Natural killer cell (primary cell): Measurements from ENCODE around the gene SIAH2. TPM values are rescaled to one million over a fixed set of nuclear protein-coding genes. Genes with fewer than 3 reads are reported as not detected.
A peak's percentile ranks its signal among the peaks of the same experiment; 100 is the strongest.

Source experiments
- ATAC-seq, 3 donors: fragments of 150-1000 bp in 2 of 3; fragments of 200-7000 bp in 1 of 3; cut with Tn5 transposase; 1 replicate in 1 of 3; 2 replicates in 2 of 3; pipeline ENCODE4 v1.10.0; 2021; ENCODE audit warnings: mild to moderate bottlenecking in 2 of 3, moderate library complexity in 2 of 3
- DNase-seq, 2 donors: peaks; one replicate each; pipeline versions ENCODE4 v3.0.0 to v3.0.0-alpha.2; 2013 to 2021; ENCODE audit warnings: mixed read lengths in 1 of 2
- H3K27ac ChIP-seq: one replicate; pipeline ENCODE4 v1.5.1; 2013; ENCODE audit warnings: mild to moderate bottlenecking, low read length
- H3K27me3 ChIP-seq: one replicate; pipeline ENCODE4 v1.6.1; 2013; ENCODE audit warnings: low read length; ENCODE audit not compliant: control insufficient read depth, insufficient read depth
- H3K36me3 ChIP-seq: one replicate; pipeline ENCODE4 v1.6.1; 2013; ENCODE audit warnings: low read length; ENCODE audit not compliant: control insufficient read depth, insufficient read depth
- H3K4me1 ChIP-seq: one replicate; pipeline ENCODE4 v1.6.1; 2013; ENCODE audit warnings: low read length; ENCODE audit not compliant: control insufficient read depth, insufficient read depth
- H3K4me3 ChIP-seq: one replicate; pipeline ENCODE4 v1.5.1; 2013; ENCODE audit warnings: low read length
- H3K9me3 ChIP-seq: one replicate; pipeline ENCODE4 v1.6.1; 2013; ENCODE audit warnings: low read length; ENCODE audit not compliant: control insufficient read depth, insufficient read depth
- H3K27ac Mint-ChIP-seq, 2 donors: one replicate each; pipeline ENCODE4 v1.8.0; 2022; ENCODE audit warnings: mild to moderate bottlenecking in 2 of 2, mixed read lengths in 2 of 2, moderate library complexity in 1 of 2
- H3K27me3 Mint-ChIP-seq, 2 donors: one replicate each; pipeline ENCODE4 v1.8.0; 2022; ENCODE audit warnings: low read depth in 2 of 2, mixed read lengths in 2 of 2
- H3K36me3 Mint-ChIP-seq: one replicate; pipeline ENCODE4 v1.8.0; 2022; ENCODE audit warnings: mixed read lengths
- H3K4me1 Mint-ChIP-seq, 2 donors: one replicate each; pipeline ENCODE4 v1.8.0; 2022; ENCODE audit warnings: mixed read lengths in 2 of 2
- H3K4me3 Mint-ChIP-seq: one replicate; pipeline ENCODE4 v1.8.0; 2022; ENCODE audit warnings: mild to moderate bottlenecking, moderate library complexity, mixed read lengths
- H3K9me3 Mint-ChIP-seq, 2 donors: one replicate each; pipeline ENCODE4 v1.8.0; 2022; ENCODE audit warnings: mixed read lengths in 2 of 2
- WGBS: methylation state at CpG from one replicate; pipeline ENCODE4 v1.1.7; 2013; ENCODE audit warnings: missing lambda C conversion rate; ENCODE audit not compliant: insufficient coverage; 5-methylcytosine and 5-hydroxymethylcytosine counted together
- intact Hi-C: fragments of 100-400 bp; cut with micrococcal nuclease; formaldehyde crosslinking; loops from one replicate; pipeline ENCODE4 v1.14.2; 2022
- total RNA-seq, 4 donors: library from RNA; stranded (reverse); fragments of 120-200 nt in 1 of 4; gene quantifications; one replicate each; pipeline versions ENCODE4 v1.2.3 to v1.2.4, GENCODE V29; 2013 to 2022
- TF ChIP-seq, protein P1 (sequence below): fragments of 200-600 bp; IDR thresholded peaks from one replicate; pipeline ENCODE4 v1.8.0; 2022; ENCODE audit warnings: antibody characterized with exemption

SIAH2 gene
- total RNA-seq, 3 donors from 2014 or later (not counting 1 experiment from before 2014, with no cell fraction given): 22.7 to 25.7 (median 23.8) TPM

DNA sequence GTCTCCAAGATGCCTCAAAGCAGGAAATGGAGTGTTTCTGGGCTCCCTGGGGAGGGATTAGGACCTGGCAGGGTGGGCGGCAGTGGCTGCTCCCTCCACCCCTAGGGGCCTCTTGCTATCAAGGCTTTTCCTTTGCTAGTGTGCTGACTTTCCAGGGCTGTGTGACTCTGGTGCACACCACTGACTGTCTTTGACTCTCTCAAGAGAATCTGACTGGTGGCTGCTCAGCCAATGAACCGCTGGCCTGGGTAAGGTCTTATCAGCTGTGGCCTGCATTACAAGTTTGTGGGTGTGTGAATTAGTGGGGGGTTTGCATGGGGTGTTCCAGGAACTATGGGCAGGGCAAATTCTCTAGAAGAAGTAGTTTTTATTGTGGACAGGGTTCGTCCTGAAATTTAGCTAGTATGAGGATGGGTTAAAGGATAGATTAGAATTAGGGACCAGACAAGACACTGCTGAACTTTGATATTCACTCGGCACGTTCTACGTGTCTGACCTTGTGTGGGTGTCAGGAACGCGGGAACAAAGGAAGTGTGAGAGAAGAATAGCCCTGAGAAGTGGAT, 29.5 kb downstream of the SIAH2 start:
- Histone ChIP-seq H3K27ac (no peak overlapping the region), H3K4me1 (no peaks in the 10 kb centered on the region), H3K36me3 (no peaks in the 10 kb centered on the region), H3K9me3 (no peaks in the 10 kb centered on the region), H3K4me3 (no peak overlapping the region), H3K27me3 (no peaks in the 10 kb centered on the region)
- no peaks in the 10 kb centered on the region for H3K36me3 Mint-ChIP-seq
- H3K9me3 Mint-ChIP-seq: no peaks in the 10 kb centered on the region
- TF ChIP-seq, protein P1, sequence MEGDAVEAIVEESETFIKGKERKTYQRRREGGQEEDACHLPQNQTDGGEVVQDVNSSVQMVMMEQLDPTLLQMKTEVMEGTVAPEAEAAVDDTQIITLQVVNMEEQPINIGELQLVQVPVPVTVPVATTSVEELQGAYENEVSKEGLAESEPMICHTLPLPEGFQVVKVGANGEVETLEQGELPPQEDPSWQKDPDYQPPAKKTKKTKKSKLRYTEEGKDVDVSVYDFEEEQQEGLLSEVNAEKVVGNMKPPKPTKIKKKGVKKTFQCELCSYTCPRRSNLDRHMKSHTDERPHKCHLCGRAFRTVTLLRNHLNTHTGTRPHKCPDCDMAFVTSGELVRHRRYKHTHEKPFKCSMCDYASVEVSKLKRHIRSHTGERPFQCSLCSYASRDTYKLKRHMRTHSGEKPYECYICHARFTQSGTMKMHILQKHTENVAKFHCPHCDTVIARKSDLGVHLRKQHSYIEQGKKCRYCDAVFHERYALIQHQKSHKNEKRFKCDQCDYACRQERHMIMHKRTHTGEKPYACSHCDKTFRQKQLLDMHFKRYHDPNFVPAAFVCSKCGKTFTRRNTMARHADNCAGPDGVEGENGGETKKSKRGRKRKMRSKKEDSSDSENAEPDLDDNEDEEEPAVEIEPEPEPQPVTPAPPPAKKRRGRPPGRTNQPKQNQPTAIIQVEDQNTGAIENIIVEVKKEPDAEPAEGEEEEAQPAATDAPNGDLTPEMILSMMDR: no peak
- intact Hi-C loops: no loop called here
- no peak overlapping the region for H3K4me3 Mint-ChIP-seq
- no peaks in the 10 kb centered on the region for H3K27me3 Mint-ChIP-seq
- H3K4me1 Mint-ChIP-seq: peaks cover 8 to 15% of the 10 kb centered on the region in 2 donors
- ATAC-seq: peak in 2 of 3 donors; percentile 29 to 72
- no peak overlapping the region for H3K27ac Mint-ChIP-seq
- DNase-seq: no peak
- WGBS: 94% methylated on average over 8 of the region's 8 CpGs

DNA sequence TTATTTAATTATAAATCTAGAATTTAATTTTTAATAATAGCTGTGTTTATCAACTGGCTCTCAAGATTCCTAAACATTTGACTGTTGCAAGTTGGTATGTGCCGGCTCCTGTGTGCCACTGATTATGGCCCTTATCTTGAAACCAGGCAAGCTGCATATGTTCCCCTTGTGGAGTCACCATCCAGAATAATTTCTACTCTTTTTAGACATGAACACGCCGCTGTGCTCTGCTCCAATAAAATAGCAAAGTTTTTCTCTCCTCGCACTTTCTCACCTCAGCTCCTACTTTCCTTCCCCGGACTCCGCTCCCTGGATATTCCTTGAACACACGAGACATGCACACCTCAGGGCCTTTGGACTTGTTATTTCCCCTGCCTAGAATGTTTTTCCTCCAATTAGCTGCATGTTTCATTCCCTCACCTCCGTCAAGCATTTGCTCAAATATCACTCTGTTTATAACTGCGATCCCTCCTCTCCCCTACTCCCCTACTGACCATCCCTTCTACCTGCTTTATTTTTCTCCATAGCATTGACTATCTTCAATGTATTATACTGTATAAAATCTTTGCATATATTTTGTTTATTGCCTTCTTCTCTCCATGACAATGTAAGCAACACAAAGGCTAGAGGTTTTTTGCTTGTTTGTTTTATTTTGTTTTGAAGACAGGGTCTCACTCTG, 33.1 kb downstream of the SIAH2 start:
- ATAC-seq (no peak), DNase-seq (no peak)
- Mint-ChIP-seq H3K36me3 (no peaks in the 10 kb centered on the region), H3K27ac (no peak overlapping the region), H3K9me3 (no peaks in the 10 kb centered on the region), H3K4me3 (no peak overlapping the region), H3K27me3 (no peaks in the 10 kb centered on the region), H3K4me1 (peaks cover 0 to 14% of the 10 kb centered on the region in 2 donors)
- TF ChIP-seq, protein P1: no peak
- no peaks in the 10 kb centered on the region for H3K9me3 ChIP-seq
- no peaks in the 10 kb centered on the region for H3K4me1 ChIP-seq
- intact Hi-C loops: no loop called here
- 97% methylated on average over 9 of the region's 9 CpGs for WGBS
- H3K27me3 ChIP-seq: no peaks in the 10 kb centered on the region
- H3K36me3 ChIP-seq: no peaks in the 10 kb centered on the region
- H3K27ac ChIP-seq: no peak overlapping the region
- H3K4me3 ChIP-seq: no peak overlapping the region

DNA sequence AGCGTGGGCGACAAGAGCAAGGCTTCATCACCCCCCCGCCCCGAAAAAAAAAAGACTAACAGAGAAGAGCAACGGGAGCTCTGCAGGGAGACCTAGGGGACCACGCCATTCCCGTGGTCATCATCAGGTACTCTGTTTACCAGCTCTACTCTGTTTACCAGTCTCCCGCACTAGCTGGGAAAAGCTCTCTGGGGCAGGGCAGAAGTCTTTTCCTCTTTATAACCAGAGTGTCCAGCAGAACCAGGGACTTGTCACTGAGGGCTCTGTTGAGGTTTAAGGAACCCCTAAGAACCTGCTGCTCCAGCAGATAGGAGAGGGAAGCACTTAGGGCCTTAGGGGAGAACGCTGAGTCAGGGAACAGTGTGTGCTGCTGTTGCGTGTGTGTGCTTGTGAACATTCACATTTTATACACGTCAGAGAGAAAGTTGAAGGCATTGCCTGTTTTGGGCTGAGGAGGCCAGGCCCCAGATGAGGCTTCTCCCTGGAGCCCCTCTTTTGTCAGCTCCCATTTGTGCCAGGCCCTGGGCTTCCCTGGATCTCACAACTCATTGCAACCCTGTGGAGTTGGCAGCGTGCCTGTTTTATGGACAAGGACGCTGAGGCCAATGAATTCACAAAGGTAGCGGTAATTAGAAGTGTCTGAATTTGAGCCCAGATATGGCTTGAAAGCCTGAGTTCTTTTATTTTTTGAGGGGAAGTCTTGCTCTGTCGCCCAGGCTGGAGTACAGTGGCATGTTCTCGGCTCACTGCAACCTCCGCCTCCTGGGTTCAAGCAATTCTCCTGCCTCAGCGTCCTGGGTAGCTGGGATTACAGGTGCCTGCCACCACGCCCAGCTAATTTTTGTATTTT, 35.1 kb downstream of the SIAH2 start:
- TF ChIP-seq, protein P1: no peak
- Mint-ChIP-seq H3K36me3 (no peaks in the 10 kb centered on the region), H3K27me3 (no peaks in the 10 kb centered on the region), H3K9me3 (no peaks in the 10 kb centered on the region), H3K4me1 (peaks cover 0 to 4% of the 10 kb centered on the region in 2 donors), H3K4me3 (no peak overlapping the region), H3K27ac (no peak overlapping the region)
- WGBS: 92% methylated on average over 18 of the region's 19 CpGs
- Histone ChIP-seq H3K9me3 (no peaks in the 10 kb centered on the region), H3K4me1 (no peaks in the 10 kb centered on the region), H3K4me3 (no peak overlapping the region), H3K36me3 (no peaks in the 10 kb centered on the region), H3K27ac (no peak overlapping the region), H3K27me3 (no peaks in the 10 kb centered on the region)
- no peak for ATAC-seq
- DNase-seq: no peak
- intact Hi-C loops: no loop called here
